Progenitor cell of endocrine pancreas (in vitro differentiated cells): Measurements from ENCODE around the gene HOXD10. TPM values are rescaled to one million over a fixed set of nuclear protein-coding genes. Genes with fewer than 3 reads are reported as not detected.

Source experiments
- DNase-seq: peaks from one replicate; pipeline ENCODE4 v3.0.0; 2021; ENCODE audit warnings: low spot score; ENCODE audit not compliant: unreplicated experiment
- H3K27ac Mint-ChIP-seq: 2 replicates; pipeline ENCODE4 v1.8.0; 2021; ENCODE audit warnings: mild to moderate bottlenecking, moderate library complexity, mixed read lengths
- H3K27me3 Mint-ChIP-seq: 2 replicates; pipeline ENCODE4 v1.8.0; 2021; ENCODE audit warnings: mixed read lengths
- H3K36me3 Mint-ChIP-seq: 2 replicates; pipeline ENCODE4 v1.8.0; 2022; ENCODE audit warnings: mixed read lengths; ENCODE audit not compliant: insufficient read depth
- H3K4me1 Mint-ChIP-seq: 2 replicates; pipeline ENCODE4 v1.8.0; 2021; ENCODE audit warnings: low read depth, mixed read lengths
- H3K4me3 Mint-ChIP-seq: 2 replicates; pipeline ENCODE4 v1.8.0; 2021; ENCODE audit warnings: low read depth, mild to moderate bottlenecking, moderate library complexity, mixed read lengths
- H3K9me3 Mint-ChIP-seq: 2 replicates; pipeline ENCODE4 v1.8.0; 2021; ENCODE audit warnings: low read depth, mixed read lengths
- CTCF ChIP-seq: fragments of 200-600 bp; sonication (generic); IDR thresholded peaks from one replicate; pipeline ENCODE4 v1.5.0; 2021; ENCODE audit warnings: antibody characterized with exemption, mild to moderate bottlenecking; ENCODE audit not compliant: unreplicated experiment
- total RNA-seq: library from RNA; stranded (reverse); gene quantifications from 2 replicates; pipeline ENCODE4 v1.2.1, GENCODE V29; 2021

The HOXD10 gene
- total RNA-seq, 1 donor from 2014 or later = not detected

- no peak for TF ChIP-seq CTCF
- Mint-ChIP-seq H3K27me3 (peaks cover 96% of the 10 kb centered on the region), H3K4me1 (peaks cover 4% of the 10 kb centered on the region), H3K9me3 (no peaks in the 10 kb centered on the region), H3K36me3 (no peaks in the 10 kb centered on the region), H3K4me3 (no peak overlapping the region), H3K27ac (no peak overlapping the region)
- DNase-seq = no peak
These were observed 15.3 kb upstream of the HOXD10 start for GRCh38 chr2:176101216-176101830.

GRCh38 chr2:176101842-176102241, 14.7 kb upstream of the HOXD10 start:
- no peak for TF ChIP-seq CTCF
- no peaks in the 10 kb centered on the region for H3K9me3 Mint-ChIP-seq
- peaks cover 4% of the 10 kb centered on the region for H3K4me1 Mint-ChIP-seq
- H3K36me3 Mint-ChIP-seq = no peaks in the 10 kb centered on the region
- no peak for DNase-seq
- no peak overlapping the region for H3K27ac Mint-ChIP-seq
- peaks cover 93% of the 10 kb centered on the region for H3K27me3 Mint-ChIP-seq
- H3K4me3 Mint-ChIP-seq = no peak overlapping the region

GRCh38 chr2:176102309-176102866, 14.2 kb upstream of the HOXD10 start:
- Mint-ChIP-seq H3K4me3 (no peak overlapping the region), H3K27me3 (peaks cover 93% of the 10 kb centered on the region), H3K9me3 (no peaks in the 10 kb centered on the region), H3K27ac (no peak overlapping the region), H3K4me1 (peaks cover 7% of the 10 kb centered on the region), H3K36me3 (no peaks in the 10 kb centered on the region)
- no peak for TF ChIP-seq CTCF
- no peak for DNase-seq

- Mint-ChIP-seq H3K27me3 (peaks cover 87% of the 10 kb centered on the region), H3K4me3 (no peak overlapping the region), H3K4me1 (peaks cover 3% of the 10 kb centered on the region), H3K36me3 (no peaks in the 10 kb centered on the region), H3K27ac (no peak overlapping the region), H3K9me3 (no peaks in the 10 kb centered on the region)
- no peak for TF ChIP-seq CTCF
- no peak for DNase-seq
These were observed 13.4 kb upstream of the HOXD10 start for GRCh38 chr2:176103194-176103593.

- peaks cover 3% of the 10 kb centered on the region for H3K4me1 Mint-ChIP-seq
- no peak overlapping the region for H3K4me3 Mint-ChIP-seq
- H3K36me3 Mint-ChIP-seq = no peaks in the 10 kb centered on the region
- H3K27ac Mint-ChIP-seq = no peak overlapping the region
- no peak for DNase-seq
- H3K9me3 Mint-ChIP-seq = no peaks in the 10 kb centered on the region
- peaks cover 88% of the 10 kb centered on the region for H3K27me3 Mint-ChIP-seq
- no peak for TF ChIP-seq CTCF
These were observed 12.7 kb upstream of the HOXD10 start for GRCh38 chr2:176103742-176104315.
